Astrocyte of the cerebellum (primary cell): ENCODE measurements around the gene SUCLG1.
"Not testable (repeated sequence)": the region's sequence is repeated elsewhere in the genome, so short reads cannot be mapped to it uniquely, and the experiment has no call there.

Source experiments
- DNase-seq: peaks from one replicate; pipeline ENCODE4 v3.0.0-alpha.2; 2011; ENCODE audit warnings: low read depth
- H3K4me3 ChIP-seq: 2 replicates; pipeline ENCODE4 v1.5.1; 2011; ENCODE audit warnings: mild to moderate bottlenecking, low read depth, low read length, moderate library complexity
- in situ Hi-C: cut with HindIII; loops from 2 replicates; pipeline ENCODE4 v1.10.0; 2017; ENCODE audit warnings: low sequenced_read_pairs
- TF ChIP-seq, protein P1 (sequence below): IDR thresholded peaks from 2 replicates; pipeline ENCODE4 v1.5.1; 2012; ENCODE audit warnings: low read length, low read depth, moderate library complexity, mild to moderate bottlenecking; ENCODE audit errors: missing control alignments

Gene SUCLG1

DNA sequence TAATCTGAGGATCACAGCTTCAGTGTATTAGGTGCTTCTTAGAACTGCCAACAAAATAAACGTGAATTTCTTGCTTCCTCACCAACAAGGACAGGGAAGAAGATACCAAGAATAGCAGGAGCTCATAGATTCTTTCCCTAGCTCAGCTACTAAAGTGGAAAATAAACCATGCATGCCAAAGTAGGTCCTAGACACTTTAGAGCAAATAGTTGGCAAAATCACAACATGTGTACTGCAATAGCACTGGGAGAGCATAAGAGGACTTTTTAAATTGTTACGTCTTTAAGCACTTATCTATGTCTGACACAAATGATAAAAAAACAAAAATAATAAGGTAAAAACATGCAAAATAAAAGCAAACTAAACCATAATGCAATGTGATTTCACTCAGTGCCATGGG, 49.5 kb downstream of the SUCLG1 start:
- DNase-seq = no peak
- TF ChIP-seq, protein P1, sequence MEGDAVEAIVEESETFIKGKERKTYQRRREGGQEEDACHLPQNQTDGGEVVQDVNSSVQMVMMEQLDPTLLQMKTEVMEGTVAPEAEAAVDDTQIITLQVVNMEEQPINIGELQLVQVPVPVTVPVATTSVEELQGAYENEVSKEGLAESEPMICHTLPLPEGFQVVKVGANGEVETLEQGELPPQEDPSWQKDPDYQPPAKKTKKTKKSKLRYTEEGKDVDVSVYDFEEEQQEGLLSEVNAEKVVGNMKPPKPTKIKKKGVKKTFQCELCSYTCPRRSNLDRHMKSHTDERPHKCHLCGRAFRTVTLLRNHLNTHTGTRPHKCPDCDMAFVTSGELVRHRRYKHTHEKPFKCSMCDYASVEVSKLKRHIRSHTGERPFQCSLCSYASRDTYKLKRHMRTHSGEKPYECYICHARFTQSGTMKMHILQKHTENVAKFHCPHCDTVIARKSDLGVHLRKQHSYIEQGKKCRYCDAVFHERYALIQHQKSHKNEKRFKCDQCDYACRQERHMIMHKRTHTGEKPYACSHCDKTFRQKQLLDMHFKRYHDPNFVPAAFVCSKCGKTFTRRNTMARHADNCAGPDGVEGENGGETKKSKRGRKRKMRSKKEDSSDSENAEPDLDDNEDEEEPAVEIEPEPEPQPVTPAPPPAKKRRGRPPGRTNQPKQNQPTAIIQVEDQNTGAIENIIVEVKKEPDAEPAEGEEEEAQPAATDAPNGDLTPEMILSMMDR = no peak
- in situ Hi-C loops = no loop called here
- H3K4me3 ChIP-seq = no peak overlapping the region

DNA sequence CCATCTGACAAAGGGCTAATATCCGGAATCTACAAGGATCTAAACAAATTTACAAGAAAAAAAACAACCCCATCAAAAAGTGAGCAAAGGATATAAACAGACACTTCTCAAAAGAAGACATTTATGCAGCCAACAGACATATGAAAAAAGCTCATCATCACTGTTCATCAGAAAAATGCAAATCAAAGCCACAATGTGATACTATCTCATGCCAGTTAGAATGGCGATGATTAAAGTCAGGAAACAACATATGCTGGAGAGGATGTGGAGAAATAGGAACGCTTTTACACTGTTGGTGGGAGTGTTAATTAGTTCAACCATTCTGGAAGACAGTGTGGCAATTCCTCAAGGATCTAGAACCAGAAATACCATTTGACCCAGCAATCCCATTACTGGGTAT, 57.0 kb downstream of the SUCLG1 start:
- in situ Hi-C loops, DNase-seq, H3K4me3 ChIP-seq: not testable (repeated sequence)

DNA sequence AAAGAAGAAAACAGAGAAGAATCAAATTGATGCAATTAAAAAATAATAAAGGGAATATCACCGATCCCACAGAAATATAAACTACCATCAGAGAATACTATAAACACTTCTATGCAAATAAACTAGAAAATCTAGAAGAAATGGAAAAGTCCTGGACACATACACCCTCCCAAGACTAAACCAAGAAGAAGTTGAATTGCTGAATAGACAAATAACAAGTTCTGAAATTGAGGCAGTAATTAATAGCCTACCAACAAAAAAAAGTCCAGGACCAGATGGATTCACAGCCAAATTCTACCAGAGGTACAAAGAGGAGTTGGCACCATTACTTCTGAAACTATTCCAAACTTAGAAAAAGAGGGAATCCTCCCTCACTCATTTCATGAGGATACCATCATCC, 59.2 kb downstream of the SUCLG1 start:
- DNase-seq, H3K4me3 ChIP-seq, in situ Hi-C loops: not testable (repeated sequence)

DNA sequence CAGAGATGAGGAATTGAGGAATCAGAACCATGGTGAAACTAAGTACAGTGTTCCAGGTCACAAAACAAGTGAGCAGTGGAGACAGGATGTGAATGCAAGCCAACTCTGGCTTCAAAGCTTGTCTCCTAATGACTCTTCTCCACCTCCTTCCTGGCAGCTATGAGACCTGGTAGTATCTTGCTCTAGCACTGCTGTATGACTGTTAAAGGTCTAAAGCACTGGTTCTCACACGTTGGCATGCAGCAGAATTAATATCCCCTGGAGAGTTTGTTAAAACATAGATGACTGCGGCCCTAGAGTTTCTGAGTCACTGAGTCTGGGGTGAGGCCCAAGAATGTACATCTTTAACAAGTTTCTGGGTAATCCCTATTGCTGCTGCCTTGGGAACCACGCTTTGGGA, 63.3 kb downstream of the SUCLG1 start:
- TF ChIP-seq, protein P1 = no peak
- in situ Hi-C loops = no loop called here
- H3K4me3 ChIP-seq = no peak overlapping the region
- peak; percentile 18 for DNase-seq

DNA sequence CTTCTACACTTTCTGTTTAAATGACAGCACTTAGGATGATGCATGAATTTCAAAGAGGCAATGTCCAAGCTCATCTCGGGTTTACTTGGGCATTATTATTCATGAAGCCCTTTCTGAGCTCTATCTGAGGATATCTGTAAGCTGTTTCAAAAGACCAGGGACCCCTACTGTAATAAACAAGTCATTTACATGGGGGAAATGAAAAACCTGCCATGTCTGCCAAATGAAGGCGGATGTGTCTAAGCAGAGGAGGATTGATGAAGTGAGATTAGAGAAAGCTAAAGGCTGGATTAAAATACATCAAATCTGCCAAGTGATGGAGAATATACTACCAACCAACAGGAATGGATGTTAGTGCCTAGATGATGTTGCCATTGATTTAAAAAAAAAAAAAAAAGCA, 64.5 kb downstream of the SUCLG1 start:
- no peak overlapping the region for H3K4me3 ChIP-seq
- TF ChIP-seq, protein P1 = no peak
- in situ Hi-C loops = no loop called here
- no peak for DNase-seq

DNA sequence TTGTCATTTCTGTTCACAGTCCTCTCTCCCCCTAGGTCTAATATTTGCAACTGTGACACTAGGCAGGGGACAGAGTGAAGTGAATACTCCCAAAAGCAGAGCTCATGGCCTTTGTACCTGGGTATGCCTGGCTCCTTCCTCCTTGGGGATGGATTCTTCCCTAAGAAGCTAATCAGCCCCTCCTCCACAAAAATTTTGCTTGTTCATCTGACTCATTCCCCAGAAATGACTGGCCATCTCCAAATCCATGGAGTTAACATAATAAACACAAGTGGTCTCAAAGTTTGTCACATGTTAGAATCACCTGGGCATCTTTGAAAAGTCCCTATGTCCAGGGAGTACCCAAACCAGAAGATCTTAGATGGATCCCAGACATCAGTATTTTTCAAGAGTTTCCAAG, 65.3 kb downstream of the SUCLG1 start:
- DNase-seq = no peak
- TF ChIP-seq, protein P1 = no peak
- in situ Hi-C loops = no loop called here
- no peak overlapping the region for H3K4me3 ChIP-seq

DNA sequence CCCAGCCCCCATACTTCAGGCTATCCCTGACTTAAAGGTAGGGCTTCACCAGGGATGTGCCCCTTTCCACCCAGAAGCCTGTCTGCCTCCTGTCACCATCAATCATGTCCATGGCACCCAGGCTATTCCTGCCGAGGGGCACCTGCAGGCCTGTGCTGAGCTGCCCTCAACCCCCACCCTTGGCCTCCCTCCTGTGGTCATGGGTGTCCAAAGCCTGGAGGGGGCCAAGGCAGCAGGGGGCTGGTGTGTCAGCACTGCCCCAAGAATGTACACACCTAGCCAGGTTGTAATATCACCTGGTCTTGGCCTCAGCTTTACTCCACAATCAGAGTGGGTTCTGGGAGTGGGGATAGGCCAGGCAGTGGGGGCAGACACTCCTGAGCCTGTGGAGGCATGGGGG, 69.3 kb downstream of the SUCLG1 start:
- no peak overlapping the region for H3K4me3 ChIP-seq
- in situ Hi-C loops = no loop called here
- DNase-seq = no peak
- TF ChIP-seq, protein P1 = no peak

DNA sequence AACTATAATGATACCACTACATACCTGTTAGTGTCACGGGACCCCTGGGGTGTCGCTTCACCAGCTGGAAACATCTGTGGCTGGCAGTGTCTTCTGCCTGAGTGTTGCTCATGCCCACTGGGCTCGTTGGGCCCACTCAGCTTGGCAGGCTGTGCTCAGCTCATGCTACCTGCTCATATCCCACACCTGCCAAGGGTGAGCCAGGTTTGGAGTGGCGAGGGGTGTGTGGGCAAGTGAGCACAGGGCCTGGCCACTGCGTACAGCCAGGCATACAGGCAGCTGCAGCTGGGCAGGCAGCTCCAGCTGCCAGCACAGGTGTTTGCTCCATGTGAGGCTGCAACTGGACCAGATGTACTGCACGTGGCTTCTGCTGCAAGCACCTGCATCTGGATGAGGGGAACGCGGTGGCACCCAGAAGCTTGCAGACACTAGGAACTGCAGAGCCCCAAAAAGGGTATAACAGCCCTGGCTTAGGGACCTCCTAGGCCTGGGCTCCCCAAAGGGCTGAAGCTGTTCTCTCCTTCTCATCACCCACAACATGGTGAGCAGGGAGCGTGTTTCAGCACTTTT, 70.1 kb downstream of the SUCLG1 start:
- no peak for DNase-seq
- TF ChIP-seq, protein P1 = no peak
- in situ Hi-C loops = no loop called here
- no peak overlapping the region for H3K4me3 ChIP-seq
